OCI-LY1 (cell line): Measurements from ENCODE around the gene MTUS2.

ENCODE experiments used
- CTCF ChIP-seq: fragments of 200-600 bp; sonication (generic), shearing (Covaris generic); IDR thresholded peaks from 2 replicates; pipeline ENCODE4 v1.5.1; 2017; ENCODE audit warnings: mild to moderate bottlenecking, antibody characterized with exemption, low read length, moderate library complexity, mixed read lengths
- EZH2 ChIP-seq: fragments of 200-600 bp; sonication (generic), shearing (Covaris generic); IDR thresholded peaks from 2 replicates; pipeline ENCODE4 v1.8.0; 2017; ENCODE audit warnings: borderline replicate concordance, mixed run types, mild to moderate bottlenecking, antibody characterized with exemption, low read length, moderate library complexity, mixed read lengths

GRCh38 chr13:28778308-28779215 lies 41.6 kb upstream of the MTUS2 start:
- TF ChIP-seq CTCF (no peak), EZH2 (no peak)
